Measurements from ENCODE around the gene GNAQ.

GRCh38 chr9:77819657-77820056, 212.0 kb downstream of the GNAQ start:
- no peak for TF ChIP-seq CTCF (IDR thresholded peaks at IDR 0.05; ENCODE audit: poor library complexity)
- no peak for TF ChIP-seq EZH2 (IDR thresholded peaks at IDR 0.05; ENCODE audit: borderline replicate concordance)
- no peak for TF ChIP-seq EZH2phosphoT487 (IDR thresholded peaks at IDR 0.05; ENCODE audit: low read depth, severe bottlenecking, unreplicated experiment)
